NT2/D1 (cell line): Measurements from ENCODE around the gene SPHKAP.

ENCODE experiments used
- SUZ12 ChIP-seq: IDR thresholded peaks from 2 replicates; pipeline ENCODE4 v1.6.1; 2011; ENCODE audit not compliant: insufficient read length, insufficient read depth; ENCODE audit errors: extremely low read depth
- YY1 ChIP-seq: IDR thresholded peaks from 2 replicates; pipeline ENCODE4 v1.6.1; 2011; ENCODE audit not compliant: insufficient read length, insufficient read depth
- ZNF274 ChIP-seq: IDR thresholded peaks from 2 replicates; pipeline ENCODE4 v1.6.1; 2011; ENCODE audit warnings: mild to moderate bottlenecking, low read depth, low read length

GRCh38 chr2:228086561-228086960 is 94.9 kb downstream of the SPHKAP start:
- TF ChIP-seq YY1 (no peak), SUZ12 (no peak), ZNF274 (no peak)
